Posterior cingulate gyrus (tissue), 11 donors: ENCODE data around the gene UBE2J2.
"Not testable (repeated sequence)": the region's sequence is repeated elsewhere in the genome, so short reads cannot be mapped to it uniquely, and the experiment has no call there.

Experiments used
- DNase-seq, 10 donors: peaks; one replicate each; pipeline versions ENCODE4 v3.0.0 to v3.0.0-alpha.2; 2020 to 2021; ENCODE audit warnings: mixed read lengths in 3 of 10
- intact Hi-C: fragments of 100-400 bp; cut with DNase I; formaldehyde crosslinking; loops from one replicate; pipeline ENCODE4 v1.15.1; 2023

Gene UBE2J2

DNA sequence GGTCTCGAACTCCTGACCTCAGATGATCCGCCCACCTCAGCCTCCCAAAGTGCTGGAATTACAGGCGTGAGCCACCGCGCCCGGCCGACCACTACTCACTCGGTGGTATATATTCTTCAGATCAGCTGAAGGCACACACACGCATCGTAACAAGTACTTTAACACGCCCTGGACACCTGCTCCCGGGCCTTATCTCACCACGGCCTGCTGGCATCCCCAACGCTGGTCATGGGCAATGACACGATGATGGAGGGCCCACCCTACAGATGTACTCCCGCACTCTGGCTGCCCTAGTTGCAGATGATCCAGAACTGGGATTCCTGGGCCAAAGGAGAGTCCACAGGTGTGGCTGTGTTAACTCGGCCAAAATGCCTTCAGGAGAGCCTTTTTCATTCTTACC, 11.6 kb downstream of the UBE2J2 start:
- intact Hi-C loops = no loop called here
- no peak for DNase-seq

DNA sequence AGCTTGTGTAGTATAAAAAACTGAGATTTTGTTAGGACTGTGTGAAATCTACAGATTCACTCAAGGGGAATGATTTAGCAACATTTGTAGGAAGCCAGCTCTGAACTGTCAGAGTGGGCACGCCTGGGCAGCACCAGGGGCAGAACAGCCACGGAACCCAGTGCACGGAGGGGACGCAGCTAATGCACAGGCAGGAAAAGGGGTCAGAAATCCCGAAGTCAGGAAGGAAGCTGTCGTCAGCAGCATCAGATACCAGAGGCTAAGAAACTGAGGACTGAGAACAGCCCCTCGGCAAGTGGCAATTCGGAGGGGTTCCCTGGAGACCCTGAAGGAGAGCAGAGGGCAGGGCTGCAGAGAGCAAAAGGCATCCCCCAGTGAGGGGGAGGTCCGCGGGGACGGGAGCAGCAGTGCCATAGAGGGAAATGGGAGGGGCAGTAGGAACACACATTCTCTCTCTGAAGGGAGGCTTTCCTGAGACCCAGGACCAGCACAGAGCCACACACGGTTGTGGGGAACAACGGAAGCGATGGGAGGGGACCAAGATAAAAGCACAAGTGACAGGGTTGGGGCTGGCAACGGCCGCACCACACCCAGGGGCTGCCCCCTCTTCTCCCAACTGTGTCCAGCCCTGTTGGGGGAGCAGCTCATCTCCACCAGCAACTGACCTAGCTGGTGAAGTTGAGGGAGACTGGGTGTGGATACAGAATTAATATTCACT, 12.7 kb downstream of the UBE2J2 start:
- intact Hi-C loops = no loop called here
- no peak for DNase-seq

DNA sequence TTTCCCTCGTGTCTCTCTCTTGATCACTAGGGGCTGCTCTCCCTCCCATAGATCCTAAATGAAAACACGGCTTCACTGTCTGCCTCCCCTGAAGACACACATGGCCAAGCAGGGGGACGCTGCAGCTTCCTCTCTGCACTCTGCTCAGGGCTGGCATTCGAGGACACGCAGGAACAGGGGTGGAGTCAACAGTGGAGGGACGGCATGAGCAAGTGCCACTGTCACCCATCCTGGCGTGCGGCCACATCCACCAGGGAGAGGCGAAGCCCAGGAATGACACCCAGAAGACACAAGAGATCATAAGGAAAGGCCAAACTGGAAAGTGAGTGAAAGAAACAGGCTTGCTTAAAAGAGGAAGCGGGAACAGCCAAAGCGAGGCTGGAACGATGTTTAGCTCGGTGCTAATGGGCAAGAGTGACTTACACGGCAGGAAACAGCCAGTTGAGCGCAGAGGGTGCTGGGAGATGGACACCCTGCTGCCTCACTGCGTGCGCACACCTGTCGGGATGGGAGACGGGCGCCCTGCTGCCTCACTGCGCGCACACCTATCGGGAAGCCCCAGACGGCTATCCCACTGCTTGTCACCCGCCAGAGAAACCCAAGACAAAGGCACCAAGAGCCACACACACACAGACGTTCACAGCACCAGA, 13.6 kb downstream of the UBE2J2 start:
- intact Hi-C loops = no loop called here
- DNase-seq = no peak

DNA sequence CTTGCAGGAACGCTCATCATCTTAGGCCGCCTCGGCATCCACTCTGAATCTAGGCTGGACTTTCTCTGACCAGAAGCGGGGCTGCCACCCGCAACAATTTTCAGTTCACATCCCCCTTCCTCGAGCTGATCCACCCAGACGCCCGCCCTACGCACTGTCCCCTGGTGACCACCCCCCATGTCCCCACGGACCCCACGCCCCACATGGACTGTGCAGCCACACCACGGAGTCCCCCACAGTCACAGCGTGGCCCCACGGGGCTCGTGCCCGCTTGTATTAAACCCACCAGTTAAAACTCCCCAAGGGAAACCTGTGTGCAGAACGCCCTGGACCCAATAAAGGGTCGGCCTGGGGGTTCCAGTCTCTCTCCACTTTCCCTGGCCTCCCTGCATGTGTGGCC, 14.1 kb downstream of the UBE2J2 start:
- no peak for DNase-seq
- intact Hi-C loops = no loop called here

DNA sequence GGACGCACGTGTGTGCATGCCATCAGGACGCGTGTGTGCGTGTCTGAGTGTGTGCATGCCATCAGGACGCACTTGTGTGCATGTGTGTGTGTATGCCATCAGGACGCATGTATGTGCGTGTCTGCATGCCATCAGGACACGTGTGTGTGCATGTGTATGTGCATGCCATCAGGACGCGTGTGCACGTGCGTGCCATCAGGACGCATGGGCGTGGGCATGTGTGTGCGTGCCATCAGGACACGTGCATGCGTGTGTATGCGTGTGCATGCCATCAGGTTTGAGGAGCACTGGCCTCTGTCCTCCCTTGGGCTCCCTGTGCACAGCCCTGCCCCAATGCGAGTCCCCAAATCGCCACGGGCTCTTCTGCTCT, 14.6 kb downstream of the UBE2J2 start:
- DNase-seq = no peak
- intact Hi-C loops = no loop called here

GRCh38 chr1:1256956-1257871, 16.4 kb downstream of the UBE2J2 start:
- intact Hi-C loops = no loop called here
- no peak for DNase-seq

DNA sequence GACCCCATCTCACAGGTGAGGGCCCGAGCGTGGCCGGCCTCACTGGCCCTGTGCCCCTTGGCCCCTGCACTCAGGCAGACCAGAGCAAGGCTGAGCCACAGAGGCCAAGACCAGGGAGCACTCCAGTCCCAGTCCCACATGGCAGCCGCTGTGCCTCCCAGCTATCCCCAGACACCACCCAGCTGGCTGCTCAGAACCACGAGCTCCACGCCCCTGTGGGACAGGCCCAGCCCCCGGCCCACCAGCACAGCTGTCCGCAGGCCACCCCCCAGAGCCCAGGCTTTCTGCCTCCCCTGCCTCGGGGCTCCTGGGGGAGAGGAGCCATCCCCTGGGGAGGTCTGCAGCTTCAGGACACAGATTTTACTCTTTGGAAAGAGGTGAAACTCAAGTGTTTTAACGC, 18.0 kb downstream of the UBE2J2 start:
- no peak for DNase-seq
- intact Hi-C loops = no loop called here

DNA sequence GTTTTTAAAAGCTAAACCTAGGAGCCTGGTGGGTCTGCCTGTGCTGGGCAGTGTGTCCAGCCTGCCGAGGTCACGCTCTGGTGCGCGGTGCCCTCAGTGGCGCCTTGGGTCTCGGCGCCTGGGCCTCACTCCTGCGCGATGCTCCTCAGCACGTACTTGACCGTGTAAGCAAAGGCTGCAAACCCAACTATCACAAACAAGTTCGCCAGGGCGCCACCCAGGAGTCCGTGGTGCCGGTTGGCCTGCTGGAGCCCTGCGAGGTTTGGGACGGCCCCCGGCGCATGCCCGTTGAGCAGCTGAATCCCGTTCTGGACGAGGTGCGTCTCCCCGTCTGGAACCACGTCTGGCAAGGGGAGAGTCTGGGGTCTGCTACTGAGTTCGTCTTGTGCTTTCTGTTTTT, 18.6 kb downstream of the UBE2J2 start:
- no peak for DNase-seq
- intact Hi-C loops = no loop called here

GRCh38 chr1:1254667-1254998, 19.0 kb downstream of the UBE2J2 start:
- no peak for DNase-seq
- intact Hi-C loops = loop anchor here (5.0 kb wide), 1 partner anchor 132 kb away; no protein-coding TSS in a partner anchor

DNA sequence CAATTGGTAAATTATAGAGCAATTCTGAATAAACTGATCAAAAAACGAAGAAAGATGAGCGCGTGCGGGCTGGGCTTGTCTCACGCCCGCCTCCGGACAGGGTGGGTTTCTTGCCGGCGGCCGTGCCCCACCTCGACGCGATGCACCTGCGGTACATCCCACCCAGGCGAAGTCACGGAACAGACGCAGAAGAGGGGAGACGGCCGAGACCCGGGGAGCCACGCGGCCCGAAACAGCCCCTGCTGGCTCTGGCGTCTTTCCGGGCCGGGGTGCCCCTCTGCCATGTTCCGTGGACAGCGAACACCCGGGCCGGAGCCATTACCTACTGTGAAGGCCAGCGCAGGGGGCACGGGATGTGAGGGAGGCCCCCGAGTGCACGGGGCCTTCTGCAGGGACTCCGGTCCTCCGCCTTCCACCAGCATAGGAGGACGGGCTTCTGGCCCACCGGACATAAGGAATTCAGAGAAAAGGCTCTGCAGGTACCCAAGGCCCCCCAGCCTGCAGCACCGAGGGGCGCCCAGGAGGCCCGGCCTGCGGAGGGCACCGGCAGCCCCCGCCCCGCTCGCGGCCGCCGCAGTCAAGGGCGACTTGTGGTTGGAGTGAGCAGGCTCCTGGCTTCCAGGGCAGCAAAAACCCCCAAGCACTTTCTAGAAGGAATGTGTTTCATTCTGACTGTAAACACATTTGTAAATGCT, 19.5 kb downstream of the UBE2J2 start:
- no peak for DNase-seq
- intact Hi-C loops = loop anchor here (5.0 kb wide), 1 partner anchor 132 kb away; no protein-coding TSS in a partner anchor

- DNase-seq = no peak
Measured at GRCh38 chr1:1253314-1253713, 20.3 kb downstream of the UBE2J2 start.

DNA sequence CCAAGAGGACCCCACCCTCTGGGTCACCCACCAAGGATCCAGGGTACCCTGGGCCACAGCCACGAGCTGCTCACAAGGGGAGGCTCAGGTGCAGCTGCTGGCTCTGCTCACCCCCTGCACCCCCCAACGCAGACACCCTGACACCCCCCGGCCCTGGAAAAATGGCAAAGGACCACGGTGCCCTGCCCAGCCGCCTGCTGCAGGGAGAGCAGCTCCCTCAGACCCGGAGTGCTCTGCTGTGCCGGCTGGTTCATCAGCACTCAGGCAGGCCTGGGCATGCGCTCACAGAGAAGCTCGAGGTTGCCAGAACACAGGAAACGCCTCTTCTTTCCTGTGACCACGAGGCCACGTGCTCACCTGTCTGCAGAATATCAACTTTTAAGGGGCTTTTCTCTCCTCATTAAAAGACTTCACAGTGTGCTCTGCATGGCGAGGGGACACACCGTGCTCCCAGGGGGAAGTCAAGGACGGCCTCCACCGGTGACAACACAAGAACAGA, 22.8 kb downstream of the UBE2J2 start:
- DNase-seq = no peak
- intact Hi-C loops = loop anchor here (5.0 kb wide), 1 partner anchor 129 kb away; no protein-coding TSS in a partner anchor

More at GRCh38 chr1:1253314-1253713, 20.3 kb downstream of the UBE2J2 start:
- intact Hi-C loops = loop anchor here (5.0 kb wide), 1 partner anchor 131 kb away; no protein-coding TSS in a partner anchor

GRCh38 chr1:1248009-1248913, 25.4 kb downstream of the UBE2J2 start:
- DNase-seq, intact Hi-C loops: not testable (repeated sequence)

DNA sequence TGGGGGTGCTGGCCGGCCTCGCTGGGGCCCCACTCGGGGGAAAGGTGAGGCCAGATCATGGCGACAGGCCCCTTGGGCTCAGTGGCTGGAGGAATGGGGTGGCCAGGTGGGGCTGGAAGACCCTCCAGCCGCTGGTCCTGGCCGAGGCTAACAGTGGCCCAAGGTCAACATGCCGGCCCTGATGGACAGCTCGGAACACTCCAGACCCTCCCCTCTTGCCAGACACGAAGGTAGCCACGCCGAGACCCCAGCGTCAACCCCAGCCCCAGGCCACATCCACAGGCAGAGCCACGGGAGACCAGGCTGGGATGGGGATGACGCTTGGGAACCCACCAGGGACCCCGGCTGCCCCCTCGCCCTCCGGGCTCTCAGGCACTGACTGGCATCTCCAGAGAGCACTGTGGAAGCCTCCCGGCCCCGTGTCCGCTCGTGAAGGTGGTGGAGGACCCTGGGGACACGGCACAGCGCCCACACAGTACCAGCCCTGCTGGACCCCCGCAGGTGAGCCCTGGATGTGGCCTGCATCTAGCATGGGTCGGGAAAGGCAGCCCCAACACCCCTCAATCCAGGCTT, 26.2 kb downstream of the UBE2J2 start:
- no peak for DNase-seq
- intact Hi-C loops = no loop called here

GRCh38 chr1:1246577-1247340, 26.9 kb downstream of the UBE2J2 start, which contains the start of gene C1QTNF12:
Gene C1QTNF12, minus strand, starts transcription at chr1:1246722. Its CDS starts 32 bp downstream, at chr1:1246690.
- no peak for DNase-seq
- intact Hi-C loops = no loop called here

DNA sequence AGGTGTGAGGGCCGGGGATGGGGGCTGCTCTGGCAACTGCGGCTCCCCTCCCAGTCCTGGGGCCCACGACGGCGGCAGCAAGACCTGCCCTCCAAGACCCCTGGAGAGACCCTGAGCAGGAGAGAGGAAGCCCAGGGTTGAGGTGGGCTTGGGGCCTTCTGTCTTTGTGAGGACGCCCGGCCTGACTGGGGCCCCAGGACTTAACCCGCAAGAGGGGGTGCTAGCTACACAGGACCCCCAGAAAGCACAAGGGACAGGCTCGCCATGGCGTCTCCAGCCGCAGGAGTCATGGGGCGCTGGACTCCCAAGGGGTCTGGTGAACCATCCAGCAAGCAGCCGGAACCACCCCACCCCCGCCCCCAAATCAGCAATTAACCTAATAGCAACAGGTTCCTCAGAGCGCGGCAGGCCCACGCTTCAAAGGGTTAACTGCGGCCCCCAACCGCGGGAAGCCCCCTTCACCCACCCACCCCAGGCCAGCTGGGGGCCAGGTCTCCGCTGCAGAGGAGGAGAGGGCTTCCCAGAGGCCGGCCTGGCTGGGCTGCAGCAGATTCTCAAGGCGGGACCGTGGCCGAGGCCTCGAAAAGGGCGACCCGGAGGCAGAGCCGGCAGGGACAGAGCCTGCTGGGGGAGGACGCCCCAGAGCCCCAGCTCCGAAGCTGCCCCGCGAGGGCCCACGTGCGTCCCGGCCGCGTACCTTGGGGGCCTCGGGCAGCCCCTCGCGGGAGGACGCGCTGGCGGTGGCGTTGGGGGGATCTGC, 27.7 kb downstream of the UBE2J2 start:
- intact Hi-C loops = no loop called here
- no peak for DNase-seq

DNA sequence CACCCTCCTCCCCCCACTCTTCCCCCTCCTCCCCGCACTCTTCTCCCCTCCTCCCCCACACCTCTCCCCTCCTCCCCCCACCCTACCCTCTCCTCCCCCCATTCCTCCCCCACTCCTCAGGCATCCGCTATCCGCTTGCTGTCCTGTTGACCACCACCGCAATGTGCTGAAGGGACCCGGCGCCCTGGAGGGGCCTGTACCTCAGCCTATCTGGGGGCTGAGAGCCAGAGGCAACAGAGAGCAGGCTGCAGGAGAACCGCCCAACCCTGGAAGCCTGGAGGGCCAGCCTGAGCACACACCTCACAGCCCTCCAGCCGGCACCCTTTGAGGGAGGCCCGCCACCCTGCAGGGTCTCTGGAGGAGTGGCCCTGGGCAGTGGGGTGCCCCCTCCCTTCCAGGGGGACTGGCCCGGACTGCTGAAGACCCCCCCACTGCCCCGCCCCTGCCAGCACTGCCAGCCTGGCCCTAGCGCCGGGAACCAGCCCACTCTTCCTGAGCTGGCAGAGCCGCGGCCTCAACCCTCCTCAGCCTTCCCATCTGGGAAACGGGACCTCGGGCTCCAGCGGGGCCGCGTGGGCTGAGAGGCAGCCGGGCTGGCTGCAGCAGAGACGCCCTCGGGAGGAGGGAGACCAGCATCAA, 28.4 kb downstream of the UBE2J2 start:
- intact Hi-C loops = no loop called here
- DNase-seq = no peak
